PC-9 (cell line): ENCODE measurements around the gene OR6J1.

Experiments used
- EZH2 ChIP-seq: fragments of 200-600 bp; sonication (generic); IDR thresholded peaks from 2 replicates; pipeline ENCODE4 v1.8.0; 2017; ENCODE audit warnings: antibody characterized with exemption, low read depth
- TF ChIP-seq, protein P1 (sequence below): fragments of 200-600 bp; sonication (generic); conservative IDR thresholded peaks from 2 replicates; pipeline ENCODE4 v1.6.1; 2017; ENCODE audit warnings: mixed run types, antibody characterized with exemption, mild to moderate bottlenecking, moderate library complexity

GRCh38 chr14:22602862-22603261 is 41.3 kb downstream of the OR6J1 start:
- TF ChIP-seq, protein P1, sequence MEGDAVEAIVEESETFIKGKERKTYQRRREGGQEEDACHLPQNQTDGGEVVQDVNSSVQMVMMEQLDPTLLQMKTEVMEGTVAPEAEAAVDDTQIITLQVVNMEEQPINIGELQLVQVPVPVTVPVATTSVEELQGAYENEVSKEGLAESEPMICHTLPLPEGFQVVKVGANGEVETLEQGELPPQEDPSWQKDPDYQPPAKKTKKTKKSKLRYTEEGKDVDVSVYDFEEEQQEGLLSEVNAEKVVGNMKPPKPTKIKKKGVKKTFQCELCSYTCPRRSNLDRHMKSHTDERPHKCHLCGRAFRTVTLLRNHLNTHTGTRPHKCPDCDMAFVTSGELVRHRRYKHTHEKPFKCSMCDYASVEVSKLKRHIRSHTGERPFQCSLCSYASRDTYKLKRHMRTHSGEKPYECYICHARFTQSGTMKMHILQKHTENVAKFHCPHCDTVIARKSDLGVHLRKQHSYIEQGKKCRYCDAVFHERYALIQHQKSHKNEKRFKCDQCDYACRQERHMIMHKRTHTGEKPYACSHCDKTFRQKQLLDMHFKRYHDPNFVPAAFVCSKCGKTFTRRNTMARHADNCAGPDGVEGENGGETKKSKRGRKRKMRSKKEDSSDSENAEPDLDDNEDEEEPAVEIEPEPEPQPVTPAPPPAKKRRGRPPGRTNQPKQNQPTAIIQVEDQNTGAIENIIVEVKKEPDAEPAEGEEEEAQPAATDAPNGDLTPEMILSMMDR: no peak
- TF ChIP-seq EZH2: no peak
